HepG2 (cell line): Measurements from ENCODE around the gene GRB7. TPM values are rescaled to one million over a fixed set of nuclear protein-coding genes. Genes with fewer than 3 reads are reported as not detected.

Experiments
- CHD4 ChIP-seq: fragments of 200-600 bp; sonication (generic); IDR thresholded peaks from 2 replicates; pipeline ENCODE4 v1.7.0; 2017; ENCODE audit warnings: mild to moderate bottlenecking, low read length, borderline replicate concordance
- CREB3 ChIP-seq: sonication (generic); formaldehyde crosslinking; IDR thresholded peaks from 2 replicates; pipeline ENCODE4 v1.5.0; 2020; ENCODE audit warnings: missing genetic modification reagents
- CREM ChIP-seq, 2 experiments: sonication (generic) in 1 of 2; formaldehyde crosslinking in 1 of 2; IDR thresholded peaks; 2 replicates each; pipeline versions ENCODE4 v1.4.0 to v1.6.1; 2016 to 2020; ENCODE audit warnings: antibody characterized with exemption in 1 of 2, mild to moderate bottlenecking in 1 of 2, missing genetic modification reagents in 1 of 2
- DNMT1 ChIP-seq: sonication (generic); formaldehyde crosslinking; IDR thresholded peaks from 2 replicates; pipeline ENCODE4 v1.5.1; 2020; ENCODE audit warnings: mild to moderate bottlenecking, missing genetic modification reagents
- E2F2 ChIP-seq: sonication (generic); formaldehyde crosslinking; IDR thresholded peaks from 2 replicates; pipeline ENCODE4 v1.4.0; 2020; ENCODE audit warnings: missing genetic modification reagents, borderline replicate concordance
- FIP1L1 ChIP-seq: fragments of 200-400 bp; formaldehyde crosslinking; IDR thresholded peaks from 2 replicates; pipeline ENCODE4 v1.6.1; 2018; ENCODE audit warnings: low read depth, mild to moderate bottlenecking, low read length, moderate library complexity, borderline replicate concordance; ENCODE audit not compliant: insufficient read depth
- HDAC1 ChIP-seq: sonication (generic); formaldehyde crosslinking; IDR thresholded peaks from 2 replicates; pipeline ENCODE4 v1.5.1; 2020; ENCODE audit warnings: mild to moderate bottlenecking, missing genetic modification reagents
- MIXL1 ChIP-seq: IDR thresholded peaks from 2 replicates; pipeline ENCODE4 v1.6.1; 2016
- SP1 ChIP-seq, 2 experiments: fragments of 450-650 bp in 1 of 2; sonication (generic) in 1 of 2; formaldehyde crosslinking in 1 of 2; IDR thresholded peaks; 2 replicates each; pipeline versions ENCODE4 v1.4.0 to v1.6.1; 2016 to 2020; ENCODE audit warnings: missing genetic modification reagents in 1 of 2
- SP4 ChIP-seq: sonication (generic); formaldehyde crosslinking; IDR thresholded peaks from 2 replicates; pipeline ENCODE4 v1.8.1; 2023; ENCODE audit warnings: mild to moderate bottlenecking, missing genetic modification reagents
- TP53 ChIP-seq: sonication (generic); formaldehyde crosslinking; conservative IDR thresholded peaks from 2 replicates; pipeline ENCODE4 v1.4.0; 2020; ENCODE audit warnings: missing genetic modification reagents
- YY1 ChIP-seq: IDR thresholded peaks from 2 replicates; pipeline ENCODE4 v1.6.1; 2011; ENCODE audit warnings: low read length, low read depth, moderate library complexity, mild to moderate bottlenecking; ENCODE audit not compliant: insufficient read depth, insufficient replicate concordance
- ZKSCAN8 ChIP-seq: IDR thresholded peaks from 2 replicates; pipeline ENCODE4 v1.6.1; 2016; ENCODE audit warnings: borderline replicate concordance, missing genetic modification reagents, missing compliant biosample characterization
- ZNF275 ChIP-seq: sonication (generic); formaldehyde crosslinking; IDR thresholded peaks from 2 replicates; pipeline ENCODE4 v1.8.0; 2022; ENCODE audit warnings: missing genetic modification reagents, mild to moderate bottlenecking, inconsistent platforms, borderline replicate concordance
- ZNF333 ChIP-seq: sonication (generic); formaldehyde crosslinking; IDR thresholded peaks from 2 replicates; pipeline ENCODE4 v1.4.0; 2020; ENCODE audit warnings: mild to moderate bottlenecking, missing genetic modification reagents, borderline replicate concordance
- ZNF441 ChIP-seq: sonication (generic); formaldehyde crosslinking; IDR thresholded peaks from 2 replicates; pipeline ENCODE4 v1.7.0; 2021; ENCODE audit warnings: missing genetic modification reagents, borderline replicate concordance
- ZNF737 ChIP-seq: sonication (generic); formaldehyde crosslinking; IDR thresholded peaks from 2 replicates; pipeline ENCODE4 v1.5.0; 2020; ENCODE audit warnings: missing genetic modification reagents, mild to moderate bottlenecking, borderline replicate concordance
- ZSCAN22 ChIP-seq: sonication (generic); formaldehyde crosslinking; IDR thresholded peaks from 2 replicates; pipeline ENCODE4 v1.4.0; 2020; ENCODE audit warnings: mild to moderate bottlenecking, missing genetic modification reagents
- ZSCAN29 ChIP-seq: sonication (generic); formaldehyde crosslinking; conservative IDR thresholded peaks from 2 replicates; pipeline ENCODE4 v1.4.0; 2020; ENCODE audit warnings: mild to moderate bottlenecking, missing genetic modification reagents
- polyA plus RNA-seq, 8 experiments: library from polyadenylated mRNA; depleted of rRNA in 3 of 8; stranded (reverse) in 7 of 8; unstranded in 1 of 8; fragments of >200 nt; fragmentation: Illumina TruSeq in 4 of 8; extraction: Trizol in 4 of 8; gene quantifications; 2 replicates each; pipeline versions ENCODE4 v1.2.1 to v1.2.3, GENCODE V29; 2011 to 2016; ENCODE audit warnings: low read depth in 4 of 8, missing spikeins in 1 of 8, mixed read lengths in 1 of 8; ENCODE audit not compliant: insufficient read depth in 1 of 8
- total RNA-seq, 5 experiments: library from RNA; depleted of rRNA; stranded (reverse); fragments of >200 nt; fragmentation: Illumina TruSeq; extraction: Trizol; gene quantifications; 2 replicates each; pipeline ENCODE4 v1.2.3, GENCODE V29; 2016; ENCODE audit warnings: low read depth in 1 of 5
- TF ChIP-seq, protein P1 (sequence below): sonication (generic); formaldehyde crosslinking; IDR thresholded peaks from 2 replicates; pipeline ENCODE4 v1.9.0; 2021; ENCODE audit warnings: missing genetic modification reagents, borderline replicate concordance
- TF ChIP-seq, protein P2 (sequence below): sonication (generic); formaldehyde crosslinking; IDR thresholded peaks from 2 replicates; pipeline ENCODE4 v1.5.0; 2020; ENCODE audit warnings: mild to moderate bottlenecking, low read depth, missing genetic modification reagents, borderline replicate concordance

Gene GRB7
- total and polyA plus RNA-seq, 2 of the 13 experiments (the other 11 are each of a cell fraction or from before 2014, with no cell fraction given): 60.2 to 77.7 TPM

- TF ChIP-seq, protein P1, sequence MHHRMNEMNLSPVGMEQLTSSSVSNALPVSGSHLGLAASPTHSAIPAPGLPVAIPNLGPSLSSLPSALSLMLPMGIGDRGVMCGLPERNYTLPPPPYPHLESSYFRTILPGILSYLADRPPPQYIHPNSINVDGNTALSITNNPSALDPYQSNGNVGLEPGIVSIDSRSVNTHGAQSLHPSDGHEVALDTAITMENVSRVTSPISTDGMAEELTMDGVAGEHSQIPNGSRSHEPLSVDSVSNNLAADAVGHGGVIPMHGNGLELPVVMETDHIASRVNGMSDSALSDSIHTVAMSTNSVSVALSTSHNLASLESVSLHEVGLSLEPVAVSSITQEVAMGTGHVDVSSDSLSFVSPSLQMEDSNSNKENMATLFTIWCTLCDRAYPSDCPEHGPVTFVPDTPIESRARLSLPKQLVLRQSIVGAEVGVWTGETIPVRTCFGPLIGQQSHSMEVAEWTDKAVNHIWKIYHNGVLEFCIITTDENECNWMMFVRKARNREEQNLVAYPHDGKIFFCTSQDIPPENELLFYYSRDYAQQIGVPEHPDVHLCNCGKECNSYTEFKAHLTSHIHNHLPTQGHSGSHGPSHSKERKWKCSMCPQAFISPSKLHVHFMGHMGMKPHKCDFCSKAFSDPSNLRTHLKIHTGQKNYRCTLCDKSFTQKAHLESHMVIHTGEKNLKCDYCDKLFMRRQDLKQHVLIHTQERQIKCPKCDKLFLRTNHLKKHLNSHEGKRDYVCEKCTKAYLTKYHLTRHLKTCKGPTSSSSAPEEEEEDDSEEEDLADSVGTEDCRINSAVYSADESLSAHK (CRISPR knock-in tag): no peak
- TF ChIP-seq MIXL1 (CRISPR knock-in tag) (peak; percentile 68; the same call in 1 of the 2 replicates), SP1 (IDR thresholded peaks at IDR 0.05) (no peak), SP1 (CRISPR knock-in tag; IDR thresholded peaks at IDR 0.05) (no peak), FIP1L1 (no peak), ZNF441 (CRISPR knock-in tag) (peak; percentile 69; the same call in 1 of the 2 replicates), DNMT1 (CRISPR knock-in tag) (peak; percentile 84), SP4 (CRISPR knock-in tag) (peak; percentile 24; the same call in 1 of the 2 replicates), ZSCAN29 (CRISPR knock-in tag) (peak; percentile 88), TP53 (CRISPR knock-in tag) (no peak), CREM (IDR thresholded peaks at IDR 0.05) (peak; percentile 84), CREM (CRISPR knock-in tag; IDR thresholded peaks at IDR 0.05) (no peak), ZKSCAN8 (CRISPR knock-in tag) (peak; percentile 30; the same call in 1 of the 2 replicates), CREB3 (CRISPR knock-in tag) (no peak), YY1 (no peak), E2F2 (CRISPR knock-in tag) (no peak), ZNF275 (no peak), HDAC1 (peak; percentile 97), CHD4 (no peak), ZNF333 (no peak), ZSCAN22 (peak; percentile 45; the same call in 1 of the 2 replicates), ZNF737 (CRISPR knock-in tag) (no peak)
- TF ChIP-seq, protein P2, sequence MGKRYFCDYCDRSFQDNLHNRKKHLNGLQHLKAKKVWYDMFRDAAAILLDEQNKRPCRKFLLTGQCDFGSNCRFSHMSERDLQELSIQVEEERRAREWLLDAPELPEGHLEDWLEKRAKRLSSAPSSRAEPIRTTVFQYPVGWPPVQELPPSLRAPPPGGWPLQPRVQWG: no peak
Measured at GRCh38 chr17:39702901-39703893, 34.5 kb upstream of the GRB7 start (continued).
